Activated CD8-positive, alpha-beta memory T cell treated with anti-CD3 and anti-CD28 coated beads, Interleukin-2, amount 10 ng/mL, durations not matched to agents 7 days and 5 days (primary cell): Measurements from ENCODE around the gene UGT2A1. TPM values are rescaled to one million over a fixed set of nuclear protein-coding genes. Genes with fewer than 3 reads are reported as not detected.

ENCODE experiments used
- ATAC-seq: fragments of 150-1000 bp; cut with Tn5 transposase; one replicate; pipeline ENCODE4 v1.10.0; 2021; ENCODE audit warnings: moderate library complexity
- CTCF ChIA-PET: fragments of 350-600 bp; sonication (Branson Sonifier 250); formaldehyde crosslinking; loops from one replicate; lab custom pipeline; 2021; ENCODE audit warnings: antibody characterized with exemption; lab: Charles Lee
- DNase-seq: peaks from one replicate; pipeline ENCODE4 v3.0.0-alpha.2; 2020
- H3K27ac Mint-ChIP-seq: one replicate; pipeline ENCODE4 v1.8.0; 2021; ENCODE audit warnings: mild to moderate bottlenecking, mixed read lengths
- H3K27me3 Mint-ChIP-seq: one replicate; pipeline ENCODE4 v1.8.0; 2021; ENCODE audit warnings: mixed read lengths
- H3K36me3 Mint-ChIP-seq: one replicate; pipeline ENCODE4 v1.8.0; 2021; ENCODE audit warnings: mild to moderate bottlenecking, mixed read lengths
- H3K4me1 Mint-ChIP-seq: one replicate; pipeline ENCODE4 v1.8.0; 2021; ENCODE audit warnings: mixed read lengths
- H3K4me3 Mint-ChIP-seq: one replicate; pipeline ENCODE4 v1.8.0; 2021; ENCODE audit warnings: mild to moderate bottlenecking, moderate library complexity, mixed read lengths
- H3K9me3 Mint-ChIP-seq: one replicate; pipeline ENCODE4 v1.8.0; 2022; ENCODE audit warnings: low read depth, mixed read lengths
- total RNA-seq, 2 experiments: library from RNA; stranded (reverse); gene quantifications; one replicate each; pipeline ENCODE4 v1.2.3, GENCODE V29; 2021

Gene UGT2A1
- total RNA-seq, 2 experiments from 2014 or later = not detected

DNA sequence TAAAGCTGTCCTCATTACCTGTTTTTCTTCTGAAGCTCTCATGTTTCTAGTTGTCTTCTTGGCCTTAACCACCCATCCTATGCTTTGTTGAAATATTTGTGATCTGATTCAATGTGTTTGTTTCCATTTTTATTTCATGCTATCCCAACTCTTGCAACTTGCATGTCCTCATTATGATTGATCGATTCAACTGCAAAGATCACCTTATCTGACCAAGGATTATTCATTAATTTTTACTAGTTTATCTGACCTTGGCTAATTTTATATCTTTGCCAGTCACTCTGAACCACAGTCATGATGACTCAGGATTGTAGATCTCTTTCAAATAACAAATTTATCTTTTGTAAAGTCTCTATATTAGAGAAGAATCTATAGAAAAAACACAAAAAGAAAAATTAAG lies 84.3 kb downstream of the UGT2A1 start:
- no peaks in the 10 kb centered on the region for H3K27me3 Mint-ChIP-seq
- DNase-seq = no peak

DNA sequence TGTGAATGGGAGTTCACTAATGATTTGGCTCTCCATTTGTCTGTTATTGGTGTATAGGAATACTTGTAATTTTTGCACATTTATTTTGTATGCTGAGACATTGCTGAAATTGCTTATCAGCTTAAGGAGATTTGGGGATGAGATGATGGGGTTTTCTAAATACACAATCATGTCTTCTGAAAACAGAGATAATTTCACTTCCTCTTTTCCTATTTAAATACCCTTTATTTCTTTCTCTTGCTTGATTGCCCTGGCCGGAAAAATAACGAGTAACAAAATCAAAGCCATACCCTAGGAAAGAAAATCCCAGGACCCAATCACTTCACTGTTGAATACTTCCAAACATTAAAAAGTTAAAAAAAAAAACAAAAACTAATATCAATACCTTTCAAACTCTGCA lies 89.6 kb downstream of the UGT2A1 start:
- DNase-seq (no peak), ATAC-seq (no peak)
- Mint-ChIP-seq H3K4me3 (no peak overlapping the region), H3K36me3 (no peaks in the 10 kb centered on the region), H3K9me3 (peaks cover 4% of the 10 kb centered on the region), H3K27me3 (no peaks in the 10 kb centered on the region), H3K27ac (no peak overlapping the region), H3K4me1 (no peaks in the 10 kb centered on the region)
- CTCF ChIA-PET = no interaction called here

More for the DNA sequence above, 84.3 kb downstream of the UGT2A1 start:
- Mint-ChIP-seq H3K9me3 (peaks cover 2% of the 10 kb centered on the region), H3K4me1 (no peaks in the 10 kb centered on the region), H3K4me3 (no peak overlapping the region), H3K36me3 (no peaks in the 10 kb centered on the region), H3K27ac (no peak overlapping the region)
- no peak for ATAC-seq
- CTCF ChIA-PET = no interaction called here

DNA sequence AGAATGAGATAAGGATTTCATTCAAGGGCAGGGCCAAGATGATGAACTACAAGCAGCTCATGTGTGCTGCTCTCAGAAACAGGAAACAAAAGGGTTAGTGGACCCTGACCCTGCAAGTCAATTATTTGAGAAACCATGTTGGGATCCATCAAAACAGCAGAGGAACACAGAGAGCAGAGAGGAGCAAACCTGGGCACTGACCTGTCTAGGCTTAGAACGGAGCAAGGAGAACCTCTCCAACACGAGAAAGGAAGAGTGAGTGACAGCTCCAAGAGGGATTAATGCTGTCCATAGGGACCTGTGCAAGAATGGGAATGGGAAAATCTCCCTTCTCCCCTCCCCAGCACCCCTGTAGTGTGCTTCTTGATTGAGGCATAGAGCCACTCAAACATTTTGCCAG lies 103.4 kb downstream of the UGT2A1 start:
- CTCF ChIA-PET = no interaction called here

DNA sequence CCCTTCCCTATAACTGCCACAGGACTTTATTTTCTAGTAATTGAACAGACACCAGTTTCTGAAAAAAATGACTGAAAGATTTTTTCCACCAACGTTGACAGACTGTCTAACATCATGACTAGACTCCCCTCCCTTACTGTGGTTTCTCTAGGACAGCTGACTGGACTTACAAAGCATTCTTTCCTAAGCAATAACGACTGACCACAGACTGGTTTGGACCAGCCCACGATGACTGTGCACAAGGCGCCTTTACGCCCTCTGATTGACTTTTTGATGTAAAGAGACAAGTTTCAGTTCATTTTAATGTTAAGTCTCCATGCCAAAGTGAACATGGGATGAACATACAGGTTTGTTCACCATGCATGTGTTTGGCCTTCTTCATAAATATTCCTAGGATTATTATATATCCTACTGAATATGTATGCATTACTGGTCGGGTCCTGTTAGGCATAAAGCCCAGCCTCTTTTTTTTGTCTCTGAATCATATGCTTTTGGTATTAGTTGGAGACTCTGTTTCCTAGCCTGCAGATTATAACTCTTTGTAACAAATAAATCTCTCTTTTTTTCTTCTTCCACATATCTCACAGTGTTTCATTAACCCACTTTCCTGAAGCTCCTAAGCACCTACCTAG lies 106.8 kb downstream of the UGT2A1 start:
- peaks cover 2% of the 10 kb centered on the region for H3K9me3 Mint-ChIP-seq
- no peaks in the 10 kb centered on the region for H3K36me3 Mint-ChIP-seq
- H3K4me1 Mint-ChIP-seq = no peaks in the 10 kb centered on the region
- no peaks in the 10 kb centered on the region for H3K27me3 Mint-ChIP-seq
- no peak overlapping the region for H3K4me3 Mint-ChIP-seq
- H3K27ac Mint-ChIP-seq = no peak overlapping the region
- DNase-seq (no peak), ATAC-seq (no peak)
- CTCF ChIA-PET = no interaction called here

More for the DNA sequence above, 103.4 kb downstream of the UGT2A1 start:
- H3K36me3 Mint-ChIP-seq = no peaks in the 10 kb centered on the region
- H3K27me3 Mint-ChIP-seq = no peaks in the 10 kb centered on the region
- H3K27ac Mint-ChIP-seq = no peak overlapping the region
- ATAC-seq (no peak), DNase-seq (no peak)
- no peaks in the 10 kb centered on the region for H3K4me1 Mint-ChIP-seq
- H3K9me3 Mint-ChIP-seq = peaks cover 2% of the 10 kb centered on the region
- no peak overlapping the region for H3K4me3 Mint-ChIP-seq

Other genes with a start within 250 kb of the UGT2A1 start
- gene UGT2B4, start 157.3 kb downstream of the UGT2A1 start, total RNA-seq = not detected
- not detected for gene UGT2A2, start 13.6 kb downstream of the UGT2A1 start, total RNA-seq
- gene SULT1B1, start 107.4 kb upstream of the UGT2A1 start, total RNA-seq = under 1 TPM; 0.26 to 0.50 TPM
- gene SULT1E1, start 206.9 kb upstream of the UGT2A1 start, total RNA-seq = not detected